Midbrain (tissue), 1 donor: ENCODE measurements around the gene C2orf42.
"Not testable (repeated sequence)": the region's sequence is repeated elsewhere in the genome, so short reads cannot be mapped to it uniquely, and the experiment has no call there.

Experiments
- DNase-seq: peaks from one replicate; lab custom pipeline; 2025; lab: John Stamatoyannopoulos, UW

C2orf42 gene

GRCh38 chr2:70173520-70173919 lies 17.3 kb downstream of the C2orf42 start:
- DNase-seq: no peak

- not testable (repeated sequence) for DNase-seq
Measured at GRCh38 chr2:70169654-70170245, 21.1 kb downstream of the C2orf42 start.

GRCh38 chr2:70161069-70161534 lies 29.7 kb downstream of the C2orf42 start:
- no peak for DNase-seq

GRCh38 chr2:70160545-70160944 lies 30.3 kb downstream of the C2orf42 start:
- DNase-seq: no peak

- DNase-seq: not testable (repeated sequence)
Measured at GRCh38 chr2:70149130-70149686, 41.6 kb downstream of the C2orf42 start.

- DNase-seq: not testable (repeated sequence)
Measured at GRCh38 chr2:70148211-70148760, 42.5 kb downstream of the C2orf42 start.

- no peak for DNase-seq
Measured at GRCh38 chr2:70145851-70146739, 44.7 kb downstream of the C2orf42 start.

- no peak for DNase-seq
Measured at GRCh38 chr2:70145144-70145490, 45.7 kb downstream of the C2orf42 start.

GRCh38 chr2:70144443-70145143 lies 46.2 kb downstream of the C2orf42 start:
- DNase-seq: no peak

GRCh38 chr2:70143314-70144150 lies 47.3 kb downstream of the C2orf42 start:
- DNase-seq: peak; percentile 58

- DNase-seq: peak; percentile 97
Measured at GRCh38 chr2:70142590-70143313, 48.1 kb downstream of the C2orf42 start.

GRCh38 chr2:70141902-70142589 lies 48.8 kb downstream of the C2orf42 start:
- peak; percentile 45 for DNase-seq

GRCh38 chr2:70141212-70141901 lies 49.5 kb downstream of the C2orf42 start:
- no peak for DNase-seq

GRCh38 chr2:70140791-70141211 lies 50.0 kb downstream of the C2orf42 start:
- DNase-seq: no peak

- not testable (repeated sequence) for DNase-seq
Measured at GRCh38 chr2:70134323-70134983, 56.4 kb downstream of the C2orf42 start.

GRCh38 chr2:70133491-70134322 lies 57.1 kb downstream of the C2orf42 start:
- DNase-seq: peak; percentile 30

- no peak for DNase-seq
Measured at GRCh38 chr2:70133127-70133452, 57.7 kb downstream of the C2orf42 start.
